ENCODE measurements around the gene MAPK12. TPM values are rescaled to one million over a fixed set of nuclear protein-coding genes. Genes with fewer than 3 reads are reported as not detected.

MAPK12 gene
- total RNA-seq, 2 donors from 2014 or later: 8.4 to 18.0 TPM

DNA sequence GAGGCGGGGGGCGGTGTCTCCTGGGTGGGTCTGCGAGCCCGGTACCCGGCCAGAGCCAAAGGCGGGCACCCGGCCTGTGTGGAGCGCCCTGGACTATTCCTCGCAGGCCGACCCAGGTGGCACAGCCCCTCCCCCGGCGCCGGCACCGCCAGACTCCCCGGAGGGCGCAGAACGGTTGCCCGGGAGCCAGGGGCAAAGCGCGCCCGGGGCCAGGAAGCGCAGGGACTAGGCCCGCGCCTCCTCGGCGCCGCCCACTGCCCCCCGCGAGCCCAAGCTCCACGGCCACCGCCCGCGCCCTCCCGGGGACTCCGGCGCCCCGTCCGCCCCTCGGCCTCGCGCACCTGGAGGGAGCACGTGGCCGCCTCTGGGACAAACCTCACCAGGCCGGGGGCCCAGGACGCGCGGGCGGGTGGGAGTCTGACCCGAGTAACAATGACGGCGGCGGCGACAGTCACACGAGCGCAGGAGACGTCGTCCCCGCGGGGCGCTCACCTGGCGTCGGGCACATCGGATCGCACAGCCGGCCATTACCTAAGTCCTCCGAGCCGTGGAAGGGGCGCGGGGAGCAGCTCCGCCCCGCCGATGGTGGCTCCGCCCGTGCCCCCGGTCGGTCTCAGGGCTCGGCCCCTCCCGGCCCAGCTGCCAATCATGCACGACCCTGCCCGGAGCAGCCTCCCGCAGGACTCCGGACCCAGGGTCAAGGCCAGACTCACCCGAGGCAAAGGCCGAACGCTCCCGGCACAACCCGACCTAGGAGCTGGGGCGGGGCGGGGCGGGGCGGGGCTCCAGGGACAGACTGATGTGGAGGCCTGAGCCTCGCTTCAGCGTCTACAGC, 38.5 kb upstream of the MAPK12 start:
- DNase-seq (ENCODE audit: low spot score): no peak
- H3K9me3 ChIP-seq: no peaks in the 10 kb centered on the region
- H3K36me3 ChIP-seq: no peaks in the 10 kb centered on the region
- TF ChIP-seq POLR2A (IDR thresholded peaks at IDR 0.05): no peak
- TF ChIP-seq, protein P1, sequence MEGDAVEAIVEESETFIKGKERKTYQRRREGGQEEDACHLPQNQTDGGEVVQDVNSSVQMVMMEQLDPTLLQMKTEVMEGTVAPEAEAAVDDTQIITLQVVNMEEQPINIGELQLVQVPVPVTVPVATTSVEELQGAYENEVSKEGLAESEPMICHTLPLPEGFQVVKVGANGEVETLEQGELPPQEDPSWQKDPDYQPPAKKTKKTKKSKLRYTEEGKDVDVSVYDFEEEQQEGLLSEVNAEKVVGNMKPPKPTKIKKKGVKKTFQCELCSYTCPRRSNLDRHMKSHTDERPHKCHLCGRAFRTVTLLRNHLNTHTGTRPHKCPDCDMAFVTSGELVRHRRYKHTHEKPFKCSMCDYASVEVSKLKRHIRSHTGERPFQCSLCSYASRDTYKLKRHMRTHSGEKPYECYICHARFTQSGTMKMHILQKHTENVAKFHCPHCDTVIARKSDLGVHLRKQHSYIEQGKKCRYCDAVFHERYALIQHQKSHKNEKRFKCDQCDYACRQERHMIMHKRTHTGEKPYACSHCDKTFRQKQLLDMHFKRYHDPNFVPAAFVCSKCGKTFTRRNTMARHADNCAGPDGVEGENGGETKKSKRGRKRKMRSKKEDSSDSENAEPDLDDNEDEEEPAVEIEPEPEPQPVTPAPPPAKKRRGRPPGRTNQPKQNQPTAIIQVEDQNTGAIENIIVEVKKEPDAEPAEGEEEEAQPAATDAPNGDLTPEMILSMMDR (IDR thresholded peaks at IDR 0.05): no peak
- TF ChIP-seq POLR2AphosphoS5 (IDR thresholded peaks at IDR 0.05): no peak
- no peaks in the 10 kb centered on the region for H3K27me3 ChIP-seq (replicated peaks; ENCODE audit: insufficient read depth)
- H3K4me3 ChIP-seq: peak overlapping the region; percentile 3 to 16
- WGBS: 42% methylated on average over 73 of the region's 93 CpGs
- H3K27ac ChIP-seq: peak overlapping the region; percentile 60
- H3K4me1 ChIP-seq (replicated peaks): peaks cover 72% of the 10 kb centered on the region
- intact Hi-C loops (cut with DNase I): no loop called here

DNA sequence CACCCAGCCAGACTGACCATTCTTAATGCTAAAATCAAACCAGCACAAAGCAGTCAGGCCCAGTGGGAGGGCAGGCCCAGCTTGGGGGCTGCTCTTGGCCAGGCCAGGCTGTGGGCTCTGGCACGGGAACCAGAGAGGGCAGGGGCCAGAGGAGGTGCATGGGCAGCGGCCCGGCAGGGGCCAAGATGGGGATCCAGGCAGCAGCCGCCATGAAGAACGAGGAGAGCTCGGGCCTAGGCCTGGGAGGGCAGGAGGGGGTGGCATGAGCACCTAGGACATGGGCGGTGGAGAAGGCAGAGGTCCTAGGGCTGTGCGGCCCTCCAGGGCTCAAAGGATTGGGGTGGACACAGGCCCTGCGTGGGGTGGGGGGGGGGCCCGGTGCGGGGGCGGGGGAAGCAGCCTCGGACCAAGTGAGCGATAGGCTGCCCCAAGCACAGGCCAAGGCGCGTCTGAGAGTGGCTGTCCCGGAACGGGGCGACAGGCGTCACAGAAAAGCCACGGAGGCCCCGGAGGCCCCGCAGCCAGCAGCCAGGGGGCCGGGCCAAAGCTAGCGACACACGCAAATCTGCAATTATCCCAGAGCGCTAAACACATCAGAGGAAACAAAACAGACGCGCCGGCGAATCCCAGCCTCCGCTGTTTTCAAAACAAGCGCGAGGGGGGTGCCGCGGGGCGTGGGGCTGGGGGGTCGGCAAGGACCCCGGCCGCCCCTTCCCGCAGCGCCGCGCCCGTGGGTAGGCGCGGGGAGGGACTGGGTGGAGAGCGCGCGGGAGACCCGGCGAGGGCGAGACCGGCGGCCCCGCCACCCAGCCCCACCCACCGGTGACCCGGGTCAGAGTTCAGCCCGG, 37.7 kb upstream of the MAPK12 start:
- peak overlapping the region; percentile 3 to 16 for H3K4me3 ChIP-seq
- peak overlapping the region; percentile 60 for H3K27ac ChIP-seq
- TF ChIP-seq POLR2A (IDR thresholded peaks at IDR 0.05) (no peak), POLR2AphosphoS5 (IDR thresholded peaks at IDR 0.05) (no peak)
- TF ChIP-seq, protein P1 (IDR thresholded peaks at IDR 0.05): no peak
- H3K9me3 ChIP-seq: no peaks in the 10 kb centered on the region
- no peaks in the 10 kb centered on the region for H3K36me3 ChIP-seq
- no peak for DNase-seq (ENCODE audit: low spot score)
- intact Hi-C loops (cut with DNase I): no loop called here
- peaks cover 70% of the 10 kb centered on the region for H3K4me1 ChIP-seq (replicated peaks)
- no peaks in the 10 kb centered on the region for H3K27me3 ChIP-seq (replicated peaks; ENCODE audit: insufficient read depth)
- 43% methylated on average over 52 of the region's 59 CpGs for WGBS

DNA sequence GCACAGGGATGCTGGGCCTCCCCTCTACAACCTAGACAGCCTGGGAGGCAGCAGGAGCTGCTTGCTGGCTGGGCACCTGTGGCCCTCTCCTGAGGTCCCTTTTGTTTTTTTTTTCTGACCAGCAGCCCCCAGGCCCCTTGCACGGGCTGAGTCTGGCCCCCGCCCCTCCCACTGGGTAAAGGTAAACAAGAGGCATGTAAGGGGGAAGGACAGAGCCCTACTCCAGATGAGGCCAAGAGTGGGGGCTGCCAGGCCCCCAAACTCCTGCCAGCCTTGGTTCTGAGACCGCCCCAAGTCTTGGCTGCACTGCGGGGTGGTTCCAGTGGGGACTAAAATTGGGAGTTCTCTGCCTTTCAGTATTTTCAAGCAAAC, 36.8 kb upstream of the MAPK12 start:
- Histone ChIP-seq H3K27me3 (replicated peaks; ENCODE audit: insufficient read depth) (no peaks in the 10 kb centered on the region), H3K4me1 (replicated peaks) (peaks cover 70% of the 10 kb centered on the region), H3K27ac (peak overlapping the region; percentile 30 to 60), H3K4me3 (no peak overlapping the region), H3K9me3 (no peaks in the 10 kb centered on the region), H3K36me3 (no peaks in the 10 kb centered on the region)
- 66% methylated on average over 4 of the region's 4 CpGs for WGBS
- DNase-seq (ENCODE audit: low spot score): no peak
- TF ChIP-seq POLR2A (IDR thresholded peaks at IDR 0.05): no peak
- no peak for TF ChIP-seq POLR2AphosphoS5 (IDR thresholded peaks at IDR 0.05)
- TF ChIP-seq, protein P1 (IDR thresholded peaks at IDR 0.05): no peak
- intact Hi-C loops (cut with DNase I): no loop called here

DNA sequence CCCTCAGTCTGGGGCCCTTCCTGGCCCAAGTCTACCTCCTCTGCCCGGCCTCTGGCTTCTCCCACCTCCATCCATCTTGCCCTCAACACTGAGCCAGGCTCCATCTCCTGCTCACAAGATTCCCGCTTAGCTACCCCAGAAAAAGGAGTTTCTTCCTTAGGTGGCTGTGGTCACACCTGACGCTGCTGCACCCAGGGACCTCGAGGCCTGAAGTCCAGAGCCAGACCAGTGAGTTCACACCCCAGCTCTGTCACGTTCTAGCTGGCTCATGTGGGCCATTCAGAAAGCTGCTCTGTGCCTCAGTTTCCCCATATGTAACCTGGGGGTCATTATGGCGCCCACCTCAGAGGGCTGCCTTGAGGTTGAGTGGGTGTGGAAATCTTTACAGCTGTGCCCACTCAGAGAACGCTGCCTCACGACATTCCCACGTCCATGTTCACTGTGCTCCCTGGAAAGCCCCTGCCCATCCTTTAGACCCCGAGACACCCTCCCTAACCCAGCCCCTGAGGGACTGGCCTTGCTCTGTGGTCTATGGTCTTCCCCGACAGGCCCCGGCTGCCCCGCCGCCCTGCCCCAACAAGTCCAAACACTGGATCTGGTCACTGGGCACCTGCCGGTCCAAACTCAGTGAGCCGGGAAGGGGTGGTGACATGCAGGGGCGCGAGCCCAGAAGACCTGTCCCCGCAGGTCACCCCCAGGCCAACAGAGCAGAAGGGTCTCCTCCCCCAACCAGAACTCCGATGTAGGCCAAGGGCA, 36.2 kb upstream of the MAPK12 start:
- Histone ChIP-seq H3K27ac (peak overlapping the region; percentile 30 to 60), H3K4me1 (replicated peaks) (peaks cover 70% of the 10 kb centered on the region), H3K36me3 (no peaks in the 10 kb centered on the region), H3K9me3 (no peaks in the 10 kb centered on the region), H3K27me3 (replicated peaks; ENCODE audit: insufficient read depth) (no peaks in the 10 kb centered on the region), H3K4me3 (no peak overlapping the region)
- intact Hi-C loops (cut with DNase I): no loop called here
- WGBS: 73% methylated on average over 20 of the region's 20 CpGs
- no peak for DNase-seq (ENCODE audit: low spot score)
- TF ChIP-seq, protein P1 (IDR thresholded peaks at IDR 0.05): no peak
- TF ChIP-seq POLR2AphosphoS5 (IDR thresholded peaks at IDR 0.05): no peak
- TF ChIP-seq POLR2A (IDR thresholded peaks at IDR 0.05): no peak
